Activated CD8-positive, alpha-beta memory T cell treated with anti-CD3 and anti-CD28 coated beads for 36 hours (primary cell): ENCODE data around the gene DZIP1L. TPM values are rescaled to one million over a fixed set of nuclear protein-coding genes. Genes with fewer than 3 reads are reported as not detected.

Experiments used
- CTCF ChIA-PET: fragments of 350-600 bp; sonication (Branson Sonifier 250); formaldehyde crosslinking; loops from one replicate; lab custom pipeline; 2021; ENCODE audit warnings: antibody characterized with exemption; lab: Charles Lee
- POLR2A ChIA-PET: fragments of 350-600 bp; sonication (Branson Sonifier 250); formaldehyde crosslinking; loops from one replicate; lab custom pipeline; 2021; ENCODE audit warnings: antibody characterized with exemption; lab: Charles Lee
- total RNA-seq, 2 experiments: library from RNA; stranded (reverse); gene quantifications; one replicate each; pipeline ENCODE4 v1.2.3, GENCODE V29; 2021

DZIP1L gene
- total RNA-seq, 2 experiments from 2014 or later: 0.13 to 0.21 TPM

DNA sequence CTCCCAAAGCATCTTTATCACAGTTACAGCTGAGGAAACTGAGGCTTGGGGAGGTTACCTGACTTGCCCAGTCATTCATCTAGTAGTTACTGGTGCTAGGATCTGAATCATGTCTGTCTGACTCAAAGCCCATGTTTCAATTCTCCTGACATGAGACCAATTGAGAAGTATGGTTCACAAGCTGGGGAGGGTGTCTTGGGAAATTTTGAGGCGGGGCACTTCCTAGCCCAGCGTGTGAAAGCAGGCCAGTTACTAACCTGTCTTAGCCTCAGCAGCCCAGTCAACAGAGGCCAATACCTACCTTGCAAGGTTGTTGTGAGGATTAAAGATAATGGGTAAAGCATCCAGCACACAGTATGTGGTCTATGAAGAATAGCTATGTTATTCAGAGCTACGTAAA lies 68.5 kb downstream of the DZIP1L start:
- POLR2A ChIA-PET: no interaction called here
- CTCF ChIA-PET: no interaction called here

DNA sequence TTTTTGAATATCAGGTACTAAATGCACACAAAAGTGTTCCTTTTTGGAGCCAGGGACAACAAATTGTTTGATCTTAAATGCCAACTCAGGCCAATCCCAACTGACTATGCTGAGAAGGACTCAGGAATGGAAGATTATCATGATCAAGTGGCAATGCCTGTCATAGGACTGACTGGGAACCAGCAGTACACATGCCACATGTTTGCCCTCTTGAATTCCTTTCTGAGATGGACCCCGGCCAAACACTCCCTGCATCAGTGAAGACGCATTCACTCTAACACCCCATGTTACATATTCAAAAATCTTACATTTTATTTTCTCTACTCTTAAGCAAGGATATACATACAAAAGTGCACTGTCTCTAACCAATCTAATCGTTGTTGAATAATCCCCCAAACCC lies 69.3 kb downstream of the DZIP1L start:
- ChIA-PET CTCF (no interaction called here), POLR2A (no interaction called here)

DNA sequence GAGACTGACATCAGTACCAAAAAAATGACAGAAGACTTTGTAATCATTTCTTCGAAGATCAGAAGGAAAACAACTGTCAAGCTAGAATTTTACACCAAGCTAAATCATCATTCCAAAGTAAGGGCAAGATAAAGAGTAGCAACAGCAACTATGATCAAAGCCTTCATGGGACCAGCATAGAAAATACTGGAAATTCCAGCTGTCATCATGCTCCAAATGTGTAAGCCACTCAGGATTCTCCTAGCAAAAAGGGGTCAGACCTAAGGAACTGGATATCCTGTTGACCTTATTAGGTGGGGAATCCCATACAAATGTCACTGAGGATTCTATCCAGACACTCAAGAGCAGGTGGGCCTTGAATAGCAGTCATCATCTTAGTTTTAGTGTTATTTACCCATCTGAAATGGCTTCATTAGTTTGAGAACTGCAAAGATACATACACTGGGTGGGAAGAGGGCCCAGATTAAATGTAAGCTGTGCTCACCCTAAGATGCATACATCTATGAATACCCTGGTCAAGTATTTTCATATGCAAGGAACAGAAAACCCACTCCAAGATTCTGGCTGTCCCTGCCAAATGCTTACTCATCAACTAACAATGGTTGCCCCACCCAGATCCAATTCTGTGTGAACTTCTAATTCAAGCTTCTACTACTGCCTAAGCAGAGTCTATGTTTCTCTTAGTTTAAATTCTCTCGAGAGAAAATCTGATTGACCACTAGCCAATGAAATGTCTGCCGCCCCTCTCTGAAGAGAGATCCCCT lies 72.0 kb downstream of the DZIP1L start:
- POLR2A ChIA-PET: no interaction called here

GRCh38 chr3:138042043-138042442 lies 73.4 kb downstream of the DZIP1L start:
- CTCF ChIA-PET: no interaction called here

More for the DNA sequence above, 72.0 kb downstream of the DZIP1L start:
- CTCF ChIA-PET: no interaction called here

GRCh38 chr3:138038725-138039462 lies 76.5 kb downstream of the DZIP1L start:
- POLR2A ChIA-PET: no interaction called here
- CTCF ChIA-PET: no interaction called here

More at GRCh38 chr3:138042043-138042442, 73.4 kb downstream of the DZIP1L start:
- POLR2A ChIA-PET: no interaction called here

DNA sequence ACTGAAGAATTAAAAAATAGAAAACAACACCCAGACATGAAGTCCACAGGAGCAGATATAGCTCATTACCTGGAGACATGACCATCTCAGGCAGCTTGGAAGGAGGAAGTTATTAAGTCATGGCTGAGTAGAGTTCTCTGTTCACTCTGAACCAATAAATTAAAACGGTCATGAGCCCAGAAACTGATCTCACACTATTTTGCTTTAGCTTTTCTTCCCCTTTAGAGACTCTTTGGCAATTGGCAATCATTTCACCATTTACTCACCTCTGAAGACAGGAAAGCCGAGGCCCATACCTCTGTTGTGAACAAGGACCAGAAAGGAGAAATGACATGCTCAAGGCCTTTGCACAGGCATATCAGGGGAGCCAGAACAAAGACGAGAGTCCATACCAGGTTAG lies 78.8 kb downstream of the DZIP1L start:
- POLR2A ChIA-PET: no interaction called here
- CTCF ChIA-PET: no interaction called here

- ChIA-PET CTCF (no interaction called here), POLR2A (no interaction called here)
Measured at GRCh38 chr3:138034918-138035317, 80.5 kb downstream of the DZIP1L start.

- POLR2A ChIA-PET: no interaction called here
- CTCF ChIA-PET: no interaction called here
Measured at GRCh38 chr3:138033202-138033691, 82.2 kb downstream of the DZIP1L start.

DNA sequence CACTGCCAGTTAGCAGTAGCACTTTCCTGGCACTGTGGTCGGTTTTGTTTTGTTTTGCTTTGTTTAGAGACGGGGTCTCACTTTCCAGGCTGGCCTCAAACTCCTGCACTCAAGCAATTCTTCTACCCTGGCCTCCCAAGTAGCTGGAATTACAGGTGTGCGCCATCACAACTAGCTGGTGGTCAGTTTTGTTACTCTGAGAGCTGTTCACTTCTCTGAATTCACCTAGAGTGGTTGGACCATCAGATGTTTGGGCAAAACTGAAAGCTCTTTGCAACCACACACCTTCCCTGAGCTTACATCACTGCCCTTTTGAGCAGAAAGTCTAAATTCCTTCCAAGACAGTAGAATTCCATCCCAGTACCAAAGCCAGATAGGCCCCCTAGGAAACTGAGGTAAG lies 82.8 kb downstream of the DZIP1L start:
- ChIA-PET CTCF (no interaction called here), POLR2A (no interaction called here)

GRCh38 chr3:138031536-138031935 lies 83.9 kb downstream of the DZIP1L start:
- CTCF ChIA-PET: no interaction called here
- POLR2A ChIA-PET: no interaction called here

- ChIA-PET POLR2A (no interaction called here), CTCF (no interaction called here)
Measured at GRCh38 chr3:138030734-138031280, 84.6 kb downstream of the DZIP1L start.

GRCh38 chr3:138027821-138028220 lies 87.6 kb downstream of the DZIP1L start:
- ChIA-PET CTCF (no interaction called here), POLR2A (no interaction called here)

- ChIA-PET CTCF (no interaction called here), POLR2A (no interaction called here)
Measured at GRCh38 chr3:138025553-138025952, 89.9 kb downstream of the DZIP1L start.

- ChIA-PET POLR2A (no interaction called here), CTCF (interaction anchor here (1.1 to 1.3 kb wide), 2 partner anchors 9 to 95 kb away, joined by 3 read pairs; no protein-coding TSS in a partner anchor)
Measured at GRCh38 chr3:138023754-138024153, 91.7 kb downstream of the DZIP1L start.

DNA sequence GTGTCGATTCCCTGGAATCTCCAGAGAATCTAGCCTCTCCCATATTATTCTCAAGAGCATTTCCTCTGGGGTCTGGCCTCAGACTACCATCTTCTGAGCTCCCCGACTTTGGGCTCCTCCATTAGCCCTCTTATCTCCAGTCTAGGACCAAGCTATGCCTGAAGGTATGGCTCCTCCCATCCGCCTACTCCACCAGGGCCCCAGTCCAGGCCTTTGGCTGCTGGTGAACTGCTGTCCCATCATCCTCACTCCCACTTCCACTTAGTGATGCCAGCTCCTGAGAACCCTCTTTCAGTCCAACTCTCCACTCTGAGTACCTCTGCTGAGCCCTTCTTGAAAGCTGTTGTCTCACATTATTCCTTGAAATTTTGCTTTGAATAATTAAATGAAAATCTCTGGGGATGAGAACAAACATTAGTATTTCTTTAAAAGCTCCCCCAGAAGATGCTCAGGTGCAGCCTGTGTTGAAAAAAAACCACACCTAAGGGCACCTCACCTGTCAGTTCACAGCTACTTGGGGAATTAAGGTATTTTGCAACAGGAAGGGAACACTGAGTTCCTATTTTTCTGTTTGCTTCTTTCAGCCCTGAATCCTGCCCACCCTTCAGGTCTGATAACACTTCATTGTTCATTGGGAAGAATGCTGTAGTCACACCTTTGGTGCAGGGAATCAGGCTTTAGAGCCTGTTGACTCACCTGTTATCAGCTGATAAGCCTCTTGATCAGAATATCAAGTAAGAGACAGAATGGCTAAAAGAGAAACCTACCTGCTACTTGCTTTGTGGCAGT lies 95.9 kb downstream of the DZIP1L start:
- POLR2A ChIA-PET: no interaction called here
- CTCF ChIA-PET: no interaction called here

DNA sequence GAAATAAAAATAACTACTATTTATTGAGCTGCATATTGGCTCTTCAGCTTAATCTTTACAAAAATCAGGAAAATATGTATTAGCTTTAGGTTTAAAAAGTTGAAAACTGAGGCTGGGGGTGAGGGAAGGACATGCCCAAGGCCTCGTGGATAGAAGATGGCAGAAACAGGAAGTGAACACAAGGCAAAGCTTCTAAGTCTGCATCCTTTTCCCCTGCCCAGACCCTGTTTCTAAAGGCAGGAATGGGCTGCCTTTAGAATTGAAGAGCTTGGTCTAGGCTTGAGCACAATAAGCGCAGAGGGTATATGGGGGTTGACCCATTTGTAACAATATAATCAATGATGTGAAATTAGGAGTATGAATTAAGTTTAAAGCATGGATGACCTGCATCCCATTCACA lies 99.3 kb downstream of the DZIP1L start:
- ChIA-PET CTCF (no interaction called here), POLR2A (no interaction called here)

DNA sequence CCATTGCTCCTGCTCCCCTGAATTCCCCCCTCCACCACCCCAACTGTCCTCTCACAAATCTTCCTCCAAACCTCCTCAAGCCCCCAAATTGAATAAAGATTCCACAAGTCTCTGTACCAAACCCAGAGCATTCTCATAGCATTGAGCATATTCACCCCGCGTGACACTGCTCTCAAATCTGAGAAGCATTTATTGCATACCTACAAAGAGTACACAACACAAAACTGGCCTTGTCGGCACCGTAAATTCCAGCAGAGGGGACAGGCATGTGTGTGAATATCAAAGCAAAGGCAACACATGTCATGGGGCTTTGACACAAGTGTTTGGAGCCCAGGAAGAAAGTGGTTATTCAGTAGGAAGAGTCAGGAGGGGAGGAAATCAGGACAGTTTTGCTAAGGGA lies 102.9 kb downstream of the DZIP1L start:
- POLR2A ChIA-PET: no interaction called here
- CTCF ChIA-PET: no interaction called here
